ENCODE results near the gene HDAC9.

- TF ChIP-seq CTCF (IDR thresholded peaks at IDR 0.05; ENCODE audit: low read depth, low read length, poor library complexity, severe bottlenecking) (no peak), EZH2phosphoT487 (IDR thresholded peaks at IDR 0.05; ENCODE audit: borderline replicate concordance, low read length) (no peak)
Measured at GRCh38 chr7:18597754-18598153, 102.2 kb downstream of the HDAC9 start.

Measured in DOHH2 (cell line).